Right cardiac atrium (tissue), 5 donors: ENCODE results near the gene HOXD1. TPM values are rescaled to one million over a fixed set of nuclear protein-coding genes. Genes with fewer than 3 reads are reported as not detected.

Experiments
- ATAC-seq, 2 donors: fragments of 200-7000 bp; cut with Tn5 transposase; one replicate each; pipeline versions ENCODE4 v1.8.0 to v1.9.1; 2020; ENCODE audit warnings: moderate library complexity in 2 of 2, mild to moderate bottlenecking in 1 of 2
- DNase-seq, 3 donors: peaks; one replicate each; pipeline ENCODE4 v3.0.0-alpha.2; 2020
- H3K27ac ChIP-seq: one replicate; pipeline ENCODE4 v1.5.1; 2013; ENCODE audit warnings: mild to moderate bottlenecking, low read length, control low read depth, moderate library complexity
- H3K27me3 ChIP-seq: one replicate; pipeline ENCODE4 v1.6.1; 2013; ENCODE audit not compliant: control insufficient read depth, insufficient read depth
- H3K4me1 ChIP-seq: one replicate; pipeline ENCODE4 v1.6.1; 2013; ENCODE audit warnings: low read length; ENCODE audit not compliant: control insufficient read depth, insufficient read depth
- H3K4me3 ChIP-seq: one replicate; pipeline ENCODE4 v1.5.1; 2013; ENCODE audit warnings: low read length, control low read depth
- H3K9me3 ChIP-seq: one replicate; pipeline ENCODE4 v1.6.1; 2013; ENCODE audit warnings: low read length; ENCODE audit not compliant: control insufficient read depth
- WGBS: extraction: QIAGEN DNeasy Blood & Tissue Kit; methylation state at CpG from one replicate; pipeline ENCODE4 v1.1.7; 2013; 5-methylcytosine and 5-hydroxymethylcytosine counted together
- intact Hi-C, 4 donors: fragments of 100-400 bp; cut with DNase I; formaldehyde crosslinking; loops; one replicate each; pipeline versions ENCODE4 v1.11.0 to v1.14.0; 2022 to 2023
- microRNA-seq, 2 donors: library from miRNA; unstranded; fragments of <30 nt; microRNA quantifications; one replicate each; pipeline ENCODE4 v1.2.0, GENCODE V29; 2020 to 2021
- polyA plus RNA-seq: library from polyadenylated mRNA; stranded (reverse); fragments of 200-250 nt; gene quantifications from one replicate; pipeline ENCODE4 v1.2.3, GENCODE V29; 2013
- total RNA-seq, 4 donors: library from RNA; stranded (reverse); fragmentation: NEBNext Ultra II Directional; extraction: Animal tissue kit (Norgen Biotek cat#: 25700); gene quantifications; one replicate each; pipeline ENCODE4 v1.2.1, GENCODE V29; 2021
- donor health status: healthy with polysubstance abuse.
- donor health status: DM: no; HTN: yes; CAD: no.
- donor health status: DM: no; HTN: no; CAD: no.
- donor health status: DM: no; HTN: yes; CAD: no; lungs with severe emphysema.
- donor health status: DM: yes; HTN: yes; CAD: no.

Gene HOXD1
- total and polyA plus RNA-seq, 5 donors = 0.05 TPM; not detected in 4

- Histone ChIP-seq H3K27ac (no peak overlapping the region), H3K4me3 (no peak overlapping the region), H3K4me1 (no peaks in the 10 kb centered on the region), H3K9me3 (no peaks in the 10 kb centered on the region), H3K27me3 (peaks cover 8% of the 10 kb centered on the region)
- intact Hi-C loops = no loop called here
- DNase-seq (no peak), ATAC-seq (no peak)
- 43% methylated on average over 1 of the region's 1 CpG for whole genome bisulfite sequencing
These were observed 46.5 kb downstream of the HOXD1 start for GRCh38 chr2:176234940-176235339.

GRCh38 chr2:176237456-176237855, 49.0 kb downstream of the HOXD1 start:
- Histone ChIP-seq H3K4me1 (no peaks in the 10 kb centered on the region), H3K9me3 (no peaks in the 10 kb centered on the region), H3K27me3 (peaks cover 3% of the 10 kb centered on the region), H3K27ac (no peak overlapping the region), H3K4me3 (no peak overlapping the region)
- DNase-seq (no peak), ATAC-seq (no peak)
- intact Hi-C loops = no loop called here
- 41% methylated on average over 4 of the region's 4 CpGs for WGBS

GRCh38 chr2:176239031-176239430, 50.6 kb downstream of the HOXD1 start:
- Histone ChIP-seq H3K27me3 (peaks cover 3% of the 10 kb centered on the region), H3K4me1 (no peaks in the 10 kb centered on the region), H3K27ac (no peak overlapping the region), H3K9me3 (no peaks in the 10 kb centered on the region), H3K4me3 (no peak overlapping the region)
- 80% methylated on average over 4 of the region's 4 CpGs for WGBS
- intact Hi-C loops = no loop called here
- no peak for ATAC-seq
- no peak for DNase-seq

- 31% methylated on average over 1 of the region's 1 CpG for WGBS
These were observed 51.8 kb downstream of the HOXD1 start for GRCh38 chr2:176240301-176240700.

More at GRCh38 chr2:176240301-176240700, 51.8 kb downstream of the HOXD1 start:
- H3K4me1 ChIP-seq = no peaks in the 10 kb centered on the region
- H3K4me3 ChIP-seq = no peak overlapping the region
- no peaks in the 10 kb centered on the region for H3K9me3 ChIP-seq
- peaks cover 3% of the 10 kb centered on the region for H3K27me3 ChIP-seq
- ATAC-seq (no peak), DNase-seq (no peak)
- intact Hi-C loops = no loop called here
- H3K27ac ChIP-seq = no peak overlapping the region

Small RNAs within 50 kb of the gene (microRNA-seq; reads per million reads assigned to microRNA genes)
- gene MIR10B = 514 to 825 reads per million in 2 donors

Other genes starting within 250 kb of the HOXD1 start
- 10 to 100 TPM; 22.6 to 37.2 (median 24.0) TPM for gene LNPK, start 186.4 kb upstream of the HOXD1 start, total RNA-seq
- 4.6 TPM for gene LNPK, start 186.4 kb upstream of the HOXD1 start, polyA plus RNA-seq
- gene EVX2, start 104.7 kb upstream of the HOXD1 start, total RNA-seq = not detected
- not detected for gene EVX2, start 104.7 kb upstream of the HOXD1 start, polyA plus RNA-seq
- not detected for gene HOXD13, start 95.9 kb upstream of the HOXD1 start, total RNA-seq
- not detected for gene HOXD13, start 95.9 kb upstream of the HOXD1 start, polyA plus RNA-seq
- not detected for gene HOXD12, start 88.9 kb upstream of the HOXD1 start, total RNA-seq
- not detected for gene HOXD12, start 88.9 kb upstream of the HOXD1 start, polyA plus RNA-seq
- gene HOXD11, start 81.4 kb upstream of the HOXD1 start, total RNA-seq = not detected
- not detected for gene HOXD11, start 81.4 kb upstream of the HOXD1 start, polyA plus RNA-seq
- gene HOXD10, start 71.9 kb upstream of the HOXD1 start, total RNA-seq = not detected
- not detected for gene HOXD10, start 71.9 kb upstream of the HOXD1 start, polyA plus RNA-seq
- not detected for gene HOXD9, start 65.9 kb upstream of the HOXD1 start, total RNA-seq
- gene HOXD9, start 65.9 kb upstream of the HOXD1 start, polyA plus RNA-seq = 0.09 TPM
- under 1 TPM; 0.11 to 0.39 (median 0.28) TPM for gene HOXD8, start 59.0 kb upstream of the HOXD1 start, total RNA-seq
- 0.63 TPM for gene HOXD8, start 59.0 kb upstream of the HOXD1 start, polyA plus RNA-seq
- not detected for gene HOXD4, start 37.1 kb upstream of the HOXD1 start, total RNA-seq
- gene HOXD4, start 37.1 kb upstream of the HOXD1 start, polyA plus RNA-seq = 0.29 TPM
- gene HOXD3, start 31.4 kb upstream of the HOXD1 start, total RNA-seq = not detected
- gene HOXD3, start 31.4 kb upstream of the HOXD1 start, polyA plus RNA-seq = 0.16 TPM
- 10 to 100 TPM; 34.7 to 51.7 (median 43.2) TPM for gene MTX2, start 80.8 kb downstream of the HOXD1 start, total RNA-seq
- gene MTX2, start 80.8 kb downstream of the HOXD1 start, polyA plus RNA-seq = 83.3 TPM